ENCODE data around the gene LRRC32. TPM values are rescaled to one million over a fixed set of nuclear protein-coding genes. Genes with fewer than 3 reads are reported as not detected.

LRRC32 gene
- polyA plus RNA-seq, 1 donor (not counting 4 experiments of a cell fraction or from before 2014, with no cell fraction given) = not detected

- FAIRE-seq (no peak), DNase-seq (ENCODE audit: low read depth, low spot score) (no peak)
- Histone ChIP-seq H3K36me3 (ENCODE audit: control insufficient read depth in 2 of 2, extremely low read depth in 1 of 2, insufficient read depth in 2 of 2, low read length in 2 of 2) (no peaks in the 10 kb centered on the region), H3K27ac (ENCODE audit: control insufficient read depth, insufficient read depth, low read length) (no peak overlapping the region), H3K9me3 (ENCODE audit: control insufficient read depth, low read depth, low read length) (peaks cover 4% of the 10 kb centered on the region), H3K27me3 (ENCODE audit: control insufficient read depth, extremely low read depth, insufficient read depth, low read length) (no peaks in the 10 kb centered on the region), H4K20me1 (ENCODE audit: control insufficient read depth, extremely low read depth, insufficient read depth, low read length) (no peaks in the 10 kb centered on the region), H3K4me1 (ENCODE audit: control insufficient read depth, extremely low read depth, insufficient read depth, low read length) (peaks cover 4% of the 10 kb centered on the region), H3K4me3 (ENCODE audit: control insufficient read depth in 2 of 3, extremely low read depth in 1 of 3, insufficient read depth in 2 of 3, low read depth in 1 of 3, low read length in 3 of 3) (no peak overlapping the region), H3K9ac (ENCODE audit: control insufficient read depth, extremely low read depth, insufficient read depth, low read length) (no peak overlapping the region), H3K4me2 (ENCODE audit: control insufficient read depth, extremely low read depth, insufficient read depth, low read depth, low read length) (no peak overlapping the region), H3K79me2 (ENCODE audit: control insufficient read depth, insufficient read depth, low read length) (no peaks in the 10 kb centered on the region), H2AFZ (ENCODE audit: control insufficient read depth, low read length) (no peak overlapping the region), H3K9me1 (ENCODE audit: control insufficient read depth, extremely low read depth, insufficient read depth, low read length) (no peaks in the 10 kb centered on the region)
- dilution Hi-C loops (cut with MboI; ENCODE audit: extremely low pct_ligation_motif_present, low sequenced_read_pairs) = no loop called here
- TF ChIP-seq EZH2 (IDR thresholded peaks at IDR 0.05; ENCODE audit: low read length) = no peak
- TF ChIP-seq, protein P1, sequence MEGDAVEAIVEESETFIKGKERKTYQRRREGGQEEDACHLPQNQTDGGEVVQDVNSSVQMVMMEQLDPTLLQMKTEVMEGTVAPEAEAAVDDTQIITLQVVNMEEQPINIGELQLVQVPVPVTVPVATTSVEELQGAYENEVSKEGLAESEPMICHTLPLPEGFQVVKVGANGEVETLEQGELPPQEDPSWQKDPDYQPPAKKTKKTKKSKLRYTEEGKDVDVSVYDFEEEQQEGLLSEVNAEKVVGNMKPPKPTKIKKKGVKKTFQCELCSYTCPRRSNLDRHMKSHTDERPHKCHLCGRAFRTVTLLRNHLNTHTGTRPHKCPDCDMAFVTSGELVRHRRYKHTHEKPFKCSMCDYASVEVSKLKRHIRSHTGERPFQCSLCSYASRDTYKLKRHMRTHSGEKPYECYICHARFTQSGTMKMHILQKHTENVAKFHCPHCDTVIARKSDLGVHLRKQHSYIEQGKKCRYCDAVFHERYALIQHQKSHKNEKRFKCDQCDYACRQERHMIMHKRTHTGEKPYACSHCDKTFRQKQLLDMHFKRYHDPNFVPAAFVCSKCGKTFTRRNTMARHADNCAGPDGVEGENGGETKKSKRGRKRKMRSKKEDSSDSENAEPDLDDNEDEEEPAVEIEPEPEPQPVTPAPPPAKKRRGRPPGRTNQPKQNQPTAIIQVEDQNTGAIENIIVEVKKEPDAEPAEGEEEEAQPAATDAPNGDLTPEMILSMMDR (optimal IDR thresholded peaks at IDR 0.05 in 1 of 3, IDR thresholded peaks at IDR 0.05 in 1 of 3, conservative IDR thresholded peaks at IDR 0.05 in 1 of 3; ENCODE audit: extremely low read depth in 1 of 3, insufficient read depth in 2 of 3, low read length in 3 of 3) = no peak
Observed at GRCh38 chr11:76626921-76627401, 43.6 kb downstream of the LRRC32 start.

DNA sequence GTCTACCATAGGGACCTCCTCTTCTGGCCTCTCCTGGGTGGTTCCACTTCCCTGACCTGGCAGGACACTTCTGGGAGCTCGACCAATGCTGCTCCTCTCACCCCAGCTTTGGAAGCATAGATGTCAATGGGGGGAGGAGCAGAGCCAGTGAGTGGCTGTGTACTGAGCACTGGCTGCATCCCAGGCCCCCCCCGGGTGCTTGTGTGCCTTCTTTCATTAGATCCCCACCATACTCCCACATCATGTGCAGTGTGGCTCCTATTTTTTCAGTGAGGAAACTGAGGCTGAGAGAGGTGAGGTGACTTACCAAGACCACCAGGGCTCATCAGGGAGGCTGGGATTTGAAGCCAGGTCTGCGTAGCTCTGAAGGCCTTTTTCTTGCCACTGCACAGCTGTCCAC is 44.3 kb downstream of the LRRC32 start:
- Histone ChIP-seq H3K9me1 (ENCODE audit: control insufficient read depth, extremely low read depth, insufficient read depth, low read length) (no peaks in the 10 kb centered on the region), H3K4me2 (ENCODE audit: control insufficient read depth, extremely low read depth, insufficient read depth, low read depth, low read length) (no peak overlapping the region), H4K20me1 (ENCODE audit: control insufficient read depth, extremely low read depth, insufficient read depth, low read length) (no peaks in the 10 kb centered on the region), H3K4me1 (ENCODE audit: control insufficient read depth, extremely low read depth, insufficient read depth, low read length) (peaks cover 4% of the 10 kb centered on the region), H3K4me3 (ENCODE audit: control insufficient read depth in 2 of 3, extremely low read depth in 1 of 3, insufficient read depth in 2 of 3, low read depth in 1 of 3, low read length in 3 of 3) (no peak overlapping the region), H3K36me3 (ENCODE audit: control insufficient read depth in 2 of 2, extremely low read depth in 1 of 2, insufficient read depth in 2 of 2, low read length in 2 of 2) (no peaks in the 10 kb centered on the region), H3K79me2 (ENCODE audit: control insufficient read depth, insufficient read depth, low read length) (no peaks in the 10 kb centered on the region), H2AFZ (ENCODE audit: control insufficient read depth, low read length) (no peak overlapping the region), H3K9ac (ENCODE audit: control insufficient read depth, extremely low read depth, insufficient read depth, low read length) (no peak overlapping the region), H3K27me3 (ENCODE audit: control insufficient read depth, extremely low read depth, insufficient read depth, low read length) (no peaks in the 10 kb centered on the region), H3K27ac (ENCODE audit: control insufficient read depth, insufficient read depth, low read length) (no peak overlapping the region), H3K9me3 (ENCODE audit: control insufficient read depth, low read depth, low read length) (peaks cover 4% of the 10 kb centered on the region)
- no peak for TF ChIP-seq EZH2 (IDR thresholded peaks at IDR 0.05; ENCODE audit: low read length)
- TF ChIP-seq, protein P1 (optimal IDR thresholded peaks at IDR 0.05 in 1 of 3, IDR thresholded peaks at IDR 0.05 in 1 of 3, conservative IDR thresholded peaks at IDR 0.05 in 1 of 3; ENCODE audit: extremely low read depth in 1 of 3, insufficient read depth in 2 of 3, low read length in 3 of 3) = no peak
- no peak for DNase-seq (ENCODE audit: low read depth, low spot score)
- no peak for FAIRE-seq
- dilution Hi-C loops (cut with MboI; ENCODE audit: extremely low pct_ligation_motif_present, low sequenced_read_pairs) = no loop called here

Data from keratinocyte (primary cell).